Peyer's patch (tissue), 4 donors: ENCODE data around the gene KRTAP19-1.

Source experiments
- CTCF ChIP-seq, 6 experiments: fragments of 450-650 bp in 4 of 6; fragments of 200-600 bp in 2 of 6; sonication (generic) in 1 of 6; IDR thresholded peaks; one replicate each; pipeline ENCODE4 v1.5.1; 2017 to 2019; ENCODE audit warnings: antibody characterized with exemption in 6 of 6, mild to moderate bottlenecking in 3 of 6, moderate library complexity in 1 of 6
- POLR2A ChIP-seq, 2 donors: fragments of 450-650 bp; IDR thresholded peaks; one replicate each; pipeline ENCODE4 v1.5.1; 2017; ENCODE audit warnings: antibody characterized with exemption in 2 of 2, mild to moderate bottlenecking in 2 of 2, moderate library complexity in 2 of 2

DNA sequence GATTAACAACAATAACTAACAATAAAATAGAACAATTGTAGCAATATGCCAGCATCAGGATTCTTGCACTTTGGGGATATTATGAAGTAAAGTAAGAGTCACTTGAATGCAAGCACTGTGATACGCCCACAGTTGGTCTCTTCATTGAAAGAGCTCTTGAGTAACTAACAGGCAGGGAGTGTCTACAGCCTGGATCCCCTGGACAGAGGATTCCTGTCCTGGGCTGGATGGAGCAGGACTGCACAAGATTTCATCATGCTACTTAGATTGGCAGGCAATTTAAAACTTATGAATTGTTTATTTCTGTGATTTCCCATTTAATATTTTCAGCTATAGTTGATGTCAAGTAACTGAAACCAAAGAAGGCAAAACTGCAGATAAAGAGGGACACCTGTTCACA is 35.5 kb upstream of the KRTAP19-1 start:
- no peak for TF ChIP-seq CTCF (IDR thresholded peaks at IDR 0.05)
- TF ChIP-seq POLR2A (IDR thresholded peaks at IDR 0.05): no peak
